A673 (cell line): ENCODE data around the gene ARID5B. TPM values are rescaled to one million over a fixed set of nuclear protein-coding genes. Genes with fewer than 3 reads are reported as not detected.

Experiments
- BruUV-seq: library from RNA; stranded (reverse); fragments of 400-500 nt; replicated peaks from 2 replicates; lab custom pipeline; 2021; lab: Mats Ljungman, UMichigan
- CTCF ChIA-PET: fragments of 300-600 bp; sonication (Branson Sonifier 250); formaldehyde crosslinking; loops from one replicate; lab custom pipeline; 2022; ENCODE audit warnings: antibody characterized with exemption; lab: Charles Lee
- POLR2A ChIA-PET: fragments of 300-600 bp; sonication (Branson Sonifier 250); formaldehyde crosslinking; loops from one replicate; lab custom pipeline; 2022; ENCODE audit warnings: antibody characterized with exemption; ENCODE audit not compliant: low non-redundant PET; lab: Charles Lee
- DNase-seq: peaks from one replicate; pipeline ENCODE4 v3.0.0-alpha.2; 2015; ENCODE audit warnings: low spot score
- H3K27ac ChIP-seq: fragments of 200-600 bp; sonication (generic); 2 replicates; pipeline ENCODE4 v1.5.1; 2016; ENCODE audit warnings: mixed run types, low read depth, mild to moderate bottlenecking, mixed read lengths, antibody characterized with exemption, low read length; ENCODE audit not compliant: poor library complexity, severe bottlenecking
- H3K27me3 ChIP-seq: fragments of 200-600 bp; sonication (generic); replicated peaks from 2 replicates; pipeline ENCODE4 v1.6.1; 2017; ENCODE audit warnings: mixed run types, low read depth, mild to moderate bottlenecking, mixed read lengths, antibody characterized with exemption, low read length; ENCODE audit not compliant: insufficient read depth, poor library complexity
- H3K36me3 ChIP-seq: fragments of 200-600 bp; sonication (generic); 2 replicates; pipeline ENCODE4 v1.6.1; 2016; ENCODE audit warnings: mixed run types, mild to moderate bottlenecking, mixed read lengths, antibody characterized with exemption, low read length; ENCODE audit not compliant: insufficient read depth, poor library complexity, severe bottlenecking
- H3K4me1 ChIP-seq: fragments of 200-600 bp; sonication (generic); 2 replicates; pipeline ENCODE4 v1.6.1; 2017; ENCODE audit warnings: mixed run types, mild to moderate bottlenecking, mixed read lengths, antibody characterized with exemption, low read length; ENCODE audit not compliant: insufficient read depth, poor library complexity, severe bottlenecking
- H3K4me3 ChIP-seq: fragments of 200-600 bp; sonication (generic); 2 replicates; pipeline ENCODE4 v1.5.1; 2016; ENCODE audit warnings: low read depth, mixed run types, mild to moderate bottlenecking, mixed read lengths, low read length; ENCODE audit not compliant: poor library complexity, severe bottlenecking
- H3K9me3 ChIP-seq: fragments of 200-600 bp; sonication (generic); 2 replicates; pipeline ENCODE4 v1.6.1; 2016; ENCODE audit warnings: mixed run types, low read depth, mild to moderate bottlenecking, mixed read lengths, antibody characterized with exemption, low read length; ENCODE audit not compliant: poor library complexity, severe bottlenecking
- EZH2 ChIP-seq: fragments of 200-600 bp; sonication (generic); IDR thresholded peaks from 2 replicates; pipeline ENCODE4 v1.6.1; 2017; ENCODE audit warnings: borderline replicate concordance, low read depth, mild to moderate bottlenecking, mixed read lengths, antibody characterized with exemption, low read length; ENCODE audit not compliant: poor library complexity, severe bottlenecking
- intact Hi-C: fragments of 100-400 bp; cut with micrococcal nuclease; formaldehyde crosslinking; loops from one replicate; pipeline ENCODE4 v1.10.0; 2022; ENCODE audit not compliant: unreplicated experiment
- total RNA-seq: library from RNA; stranded (reverse); gene quantifications from 2 replicates; pipeline ENCODE4 v1.2.3, GENCODE V29; 2021
- TF ChIP-seq, protein P1 (sequence below): fragments of 300-800, 200-600 bp; sonication (generic); conservative IDR thresholded peaks from 2 replicates; pipeline ENCODE4 v1.5.1; 2017; ENCODE audit warnings: low read depth, mild to moderate bottlenecking, antibody characterized with exemption, low read length, moderate library complexity, mixed read lengths

ARID5B gene
- total RNA-seq, 1 experiment from 2014 or later, result 29.0 TPM

GRCh38 chr10:62058896-62059216 is 157.4 kb downstream of the ARID5B start:
- no peak overlapping the region for H3K4me3 ChIP-seq
- DNase-seq, result no peak
- TF ChIP-seq, protein P1, sequence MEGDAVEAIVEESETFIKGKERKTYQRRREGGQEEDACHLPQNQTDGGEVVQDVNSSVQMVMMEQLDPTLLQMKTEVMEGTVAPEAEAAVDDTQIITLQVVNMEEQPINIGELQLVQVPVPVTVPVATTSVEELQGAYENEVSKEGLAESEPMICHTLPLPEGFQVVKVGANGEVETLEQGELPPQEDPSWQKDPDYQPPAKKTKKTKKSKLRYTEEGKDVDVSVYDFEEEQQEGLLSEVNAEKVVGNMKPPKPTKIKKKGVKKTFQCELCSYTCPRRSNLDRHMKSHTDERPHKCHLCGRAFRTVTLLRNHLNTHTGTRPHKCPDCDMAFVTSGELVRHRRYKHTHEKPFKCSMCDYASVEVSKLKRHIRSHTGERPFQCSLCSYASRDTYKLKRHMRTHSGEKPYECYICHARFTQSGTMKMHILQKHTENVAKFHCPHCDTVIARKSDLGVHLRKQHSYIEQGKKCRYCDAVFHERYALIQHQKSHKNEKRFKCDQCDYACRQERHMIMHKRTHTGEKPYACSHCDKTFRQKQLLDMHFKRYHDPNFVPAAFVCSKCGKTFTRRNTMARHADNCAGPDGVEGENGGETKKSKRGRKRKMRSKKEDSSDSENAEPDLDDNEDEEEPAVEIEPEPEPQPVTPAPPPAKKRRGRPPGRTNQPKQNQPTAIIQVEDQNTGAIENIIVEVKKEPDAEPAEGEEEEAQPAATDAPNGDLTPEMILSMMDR, result no peak
- TF ChIP-seq EZH2, result no peak
- no peaks in the 10 kb centered on the region for H3K27me3 ChIP-seq
- BruUV-seq, result no TSS peak
- no peaks in the 10 kb centered on the region for H3K9me3 ChIP-seq
- H3K4me1 ChIP-seq, result peaks cover 84% of the 10 kb centered on the region
- ChIA-PET CTCF (no interaction called here), POLR2A (no interaction called here)
- H3K36me3 ChIP-seq, result peaks cover 40% of the 10 kb centered on the region
- intact Hi-C loops, result no loop called here
- H3K27ac ChIP-seq, result peak overlapping the region; percentile 51

DNA sequence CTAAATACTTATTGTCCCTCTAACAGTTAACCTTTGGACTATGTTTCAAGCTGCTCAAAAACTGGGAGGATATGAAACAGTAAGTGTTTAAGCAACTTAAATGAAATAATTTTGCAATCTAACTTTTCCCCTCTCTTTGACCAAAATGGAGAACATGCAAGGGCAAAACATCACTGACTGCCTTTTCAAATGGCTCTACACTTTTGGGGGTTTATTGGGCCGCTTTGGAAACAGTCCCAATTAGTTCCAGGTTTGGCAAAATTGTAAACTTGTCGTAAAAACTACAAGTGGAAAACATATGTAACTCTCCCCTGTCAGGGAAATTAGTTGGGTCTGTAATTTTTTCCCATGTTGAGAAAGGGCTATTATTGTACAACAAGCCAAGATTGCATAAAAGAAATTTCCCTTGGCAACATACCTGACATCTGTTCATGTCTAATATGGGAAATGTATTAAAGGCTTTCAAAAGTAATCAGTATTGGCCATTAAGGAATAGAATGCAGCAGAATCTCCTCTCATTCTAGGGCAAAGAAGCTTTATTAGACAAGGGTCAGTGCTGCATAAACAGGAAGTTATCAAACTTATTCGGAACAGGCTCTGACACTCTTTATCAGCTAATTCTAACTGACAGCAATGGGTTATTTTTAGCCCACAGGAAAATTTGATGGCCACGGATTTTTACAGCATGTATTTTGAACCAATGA is 157.9 kb downstream of the ARID5B start:
- ChIA-PET CTCF (no interaction called here), POLR2A (no interaction called here)
- TF ChIP-seq EZH2, result no peak
- TF ChIP-seq, protein P1, result no peak
- no TSS peak for BruUV-seq
- no peak for DNase-seq
- Histone ChIP-seq H3K36me3 (peaks cover 42% of the 10 kb centered on the region), H3K27ac (peak overlapping the region; percentile 51), H3K27me3 (no peaks in the 10 kb centered on the region), H3K9me3 (no peaks in the 10 kb centered on the region), H3K4me3 (no peak overlapping the region), H3K4me1 (peaks cover 81% of the 10 kb centered on the region)
- intact Hi-C loops, result no loop called here

DNA sequence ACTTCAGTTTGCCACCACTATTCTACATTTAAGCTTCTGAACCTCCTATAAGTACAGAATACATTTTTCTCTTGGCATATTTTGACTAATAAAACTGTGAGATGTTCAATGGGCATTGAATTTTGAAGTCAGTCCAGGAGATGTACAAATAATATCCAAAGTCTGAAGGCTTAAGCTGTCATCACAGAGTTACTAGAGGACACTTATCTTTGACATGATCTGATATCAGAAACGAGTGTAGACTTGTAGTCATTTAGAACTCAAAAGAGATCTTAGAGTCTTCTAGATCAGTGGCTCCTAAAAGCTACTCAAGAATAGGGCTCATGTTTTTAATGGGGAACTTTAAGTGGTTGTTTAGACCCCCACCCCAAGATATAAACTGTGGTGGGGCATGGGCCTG is 160.5 kb downstream of the ARID5B start:
- ChIA-PET CTCF (no interaction called here), POLR2A (no interaction called here)

More for the DNA sequence above, 160.5 kb downstream of the ARID5B start:
- intact Hi-C loops, result no loop called here
- Histone ChIP-seq H3K27me3 (no peaks in the 10 kb centered on the region), H3K4me3 (no peak overlapping the region), H3K9me3 (no peaks in the 10 kb centered on the region), H3K4me1 (peaks cover 54% of the 10 kb centered on the region), H3K36me3 (peaks cover 46% of the 10 kb centered on the region), H3K27ac (no peak overlapping the region)
- BruUV-seq, result no TSS peak
- DNase-seq, result no peak
- TF ChIP-seq EZH2, result no peak
- TF ChIP-seq, protein P1, result no peak
